Neural crest cell (in vitro differentiated cells): ENCODE data around the gene ZNF8. TPM values are rescaled to one million over a fixed set of nuclear protein-coding genes. Genes with fewer than 3 reads are reported as not detected.
A peak's percentile ranks its signal among the peaks of the same experiment; 100 is the strongest.

Experiments used
- DNase-seq: peaks from one replicate; pipeline ENCODE4 v3.0.0; 2021; ENCODE audit warnings: low read depth, mixed read lengths, low spot score
- H3K27ac Mint-ChIP-seq: one replicate; pipeline ENCODE4 v1.8.0; 2021; ENCODE audit warnings: mild to moderate bottlenecking, mixed read lengths; ENCODE audit not compliant: unreplicated experiment
- H3K27me3 Mint-ChIP-seq: 2 replicates; pipeline ENCODE4 v1.8.0; 2021; ENCODE audit warnings: low read depth, mild to moderate bottlenecking, mixed read lengths
- H3K36me3 Mint-ChIP-seq: 2 replicates; pipeline ENCODE4 v1.8.0; 2021; ENCODE audit warnings: low read depth, mild to moderate bottlenecking, mixed read lengths
- H3K4me1 Mint-ChIP-seq: 2 replicates; pipeline ENCODE4 v1.8.0; 2021; ENCODE audit warnings: mixed read lengths
- H3K4me3 Mint-ChIP-seq: one replicate; pipeline ENCODE4 v1.8.0; 2021; ENCODE audit warnings: mild to moderate bottlenecking, mixed read lengths
- H3K9me3 Mint-ChIP-seq: 2 replicates; pipeline ENCODE4 v1.8.0; 2021; ENCODE audit warnings: mixed read lengths
- CTCF ChIP-seq: fragments of 200-600 bp; sonication (generic); conservative IDR thresholded peaks from 2 replicates; pipeline ENCODE4 v1.5.0; 2021; ENCODE audit warnings: antibody characterized with exemption, mild to moderate bottlenecking
- total RNA-seq: library from RNA; stranded (reverse); gene quantifications from 2 replicates; pipeline ENCODE4 v1.2.1, GENCODE V29; 2021

Gene ZNF8
- total RNA-seq, 1 donor from 2014 or later: 20.0 TPM

- H3K27ac Mint-ChIP-seq: no peak overlapping the region
- H3K4me1 Mint-ChIP-seq: peaks cover 12% of the 10 kb centered on the region
- H3K9me3 Mint-ChIP-seq: no peaks in the 10 kb centered on the region
- no peak overlapping the region for H3K4me3 Mint-ChIP-seq
- no peaks in the 10 kb centered on the region for H3K27me3 Mint-ChIP-seq
- no peak for DNase-seq
- H3K36me3 Mint-ChIP-seq: no peaks in the 10 kb centered on the region
- no peak for TF ChIP-seq CTCF
Observed at GRCh38 chr19:58326501-58326913, 47.8 kb downstream of the ZNF8 start.

GRCh38 chr19:58326914-58327726 lies 48.4 kb downstream of the ZNF8 start, which contains the start of gene ZSCAN22:
Gene ZSCAN22, plus strand, starts transcription at chr19:58326994. Its CDS starts 7,809 bp downstream, at chr19:58334803.
- TF ChIP-seq CTCF: no peak
- DNase-seq: peak; percentile 91
- Mint-ChIP-seq H3K27me3 (no peaks in the 10 kb centered on the region), H3K4me3 (no peak within 1 kb of the TSS), H3K9me3 (no peaks in the 10 kb centered on the region), H3K27ac (no peak within 1 kb of the TSS), H3K36me3 (no peaks in the 10 kb centered on the region), H3K4me1 (peaks cover 12% of the 10 kb centered on the region)

- Mint-ChIP-seq H3K27me3 (no peaks in the 10 kb centered on the region), H3K27ac (peak overlapping the region; percentile 6), H3K4me3 (no peak overlapping the region), H3K4me1 (peaks cover 12% of the 10 kb centered on the region), H3K9me3 (no peaks in the 10 kb centered on the region), H3K36me3 (no peaks in the 10 kb centered on the region)
- peak; percentile 48 for TF ChIP-seq CTCF
- DNase-seq: peak; percentile 46
Observed at GRCh38 chr19:58328999-58329398, 50.2 kb downstream of the ZNF8 start.

GRCh38 chr19:58330458-58330857 lies 51.7 kb downstream of the ZNF8 start:
- Mint-ChIP-seq H3K27ac (no peak overlapping the region), H3K4me1 (peaks cover 12% of the 10 kb centered on the region), H3K27me3 (no peaks in the 10 kb centered on the region), H3K4me3 (peak overlapping the region; percentile 43), H3K36me3 (no peaks in the 10 kb centered on the region), H3K9me3 (no peaks in the 10 kb centered on the region)
- no peak for DNase-seq
- no peak for TF ChIP-seq CTCF

- H3K9me3 Mint-ChIP-seq: no peaks in the 10 kb centered on the region
- H3K27ac Mint-ChIP-seq: no peak overlapping the region
- H3K36me3 Mint-ChIP-seq: no peaks in the 10 kb centered on the region
- no peak overlapping the region for H3K4me3 Mint-ChIP-seq
- peaks cover 12% of the 10 kb centered on the region for H3K4me1 Mint-ChIP-seq
- no peak for DNase-seq
- no peaks in the 10 kb centered on the region for H3K27me3 Mint-ChIP-seq
- no peak for TF ChIP-seq CTCF
Observed at GRCh38 chr19:58332697-58333096, 53.9 kb downstream of the ZNF8 start.
